GM19193 (cell line): ENCODE measurements around the gene TAC4.

ENCODE experiments used
- POLR2A ChIP-seq: IDR thresholded peaks from 4 replicates; pipeline ENCODE4 v1.6.1; 2011; ENCODE audit not compliant: insufficient read depth, insufficient read length; ENCODE audit errors: extremely low read depth

The TAC4 gene

DNA sequence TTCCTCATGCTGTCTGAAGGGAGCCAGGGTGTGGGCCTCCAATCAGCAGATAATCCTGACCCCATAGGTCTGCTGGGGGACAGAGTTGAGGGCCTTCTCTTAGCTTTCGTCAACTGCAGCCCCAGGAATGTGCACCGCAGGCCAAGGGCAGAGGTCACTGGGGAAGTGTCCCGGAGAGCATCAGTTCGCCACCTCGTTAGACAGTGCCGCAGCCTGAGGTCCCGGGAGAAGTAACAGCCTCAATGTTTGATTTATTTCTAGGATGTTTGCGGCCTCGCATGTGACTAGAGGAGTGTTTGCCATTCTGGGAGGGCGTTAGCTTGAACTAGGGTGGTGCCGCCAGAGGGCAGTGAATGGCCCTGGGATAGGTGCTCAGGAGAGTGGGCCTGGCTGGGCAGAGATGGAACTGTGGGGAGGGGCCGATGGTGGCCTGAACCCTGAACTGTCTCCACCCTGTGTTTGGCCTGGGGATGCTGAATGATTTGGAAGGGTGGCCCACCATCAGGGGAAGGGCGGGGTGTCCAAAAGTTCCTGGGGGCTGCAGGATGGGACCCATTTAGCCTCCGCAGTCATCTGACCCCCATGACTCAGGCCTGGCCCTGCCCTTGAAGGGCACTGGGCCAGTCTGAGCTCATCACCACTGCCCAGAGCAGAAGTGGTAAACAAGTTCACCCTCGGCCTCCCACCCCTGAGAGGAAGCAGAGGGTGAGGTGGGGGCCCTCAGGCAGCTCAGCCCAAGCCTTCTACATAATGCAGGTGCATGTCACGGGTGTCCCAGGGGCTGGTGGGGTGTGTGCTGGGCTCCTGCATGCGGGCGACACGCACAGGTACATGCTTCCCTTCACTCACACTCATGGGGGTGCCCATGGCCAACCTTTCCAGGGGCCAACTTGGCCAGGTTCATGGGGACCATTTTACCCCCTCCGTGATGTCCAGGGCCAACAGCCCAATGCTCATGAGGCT is 12.4 kb upstream of the TAC4 start:
- no peak for TF ChIP-seq POLR2A

DNA sequence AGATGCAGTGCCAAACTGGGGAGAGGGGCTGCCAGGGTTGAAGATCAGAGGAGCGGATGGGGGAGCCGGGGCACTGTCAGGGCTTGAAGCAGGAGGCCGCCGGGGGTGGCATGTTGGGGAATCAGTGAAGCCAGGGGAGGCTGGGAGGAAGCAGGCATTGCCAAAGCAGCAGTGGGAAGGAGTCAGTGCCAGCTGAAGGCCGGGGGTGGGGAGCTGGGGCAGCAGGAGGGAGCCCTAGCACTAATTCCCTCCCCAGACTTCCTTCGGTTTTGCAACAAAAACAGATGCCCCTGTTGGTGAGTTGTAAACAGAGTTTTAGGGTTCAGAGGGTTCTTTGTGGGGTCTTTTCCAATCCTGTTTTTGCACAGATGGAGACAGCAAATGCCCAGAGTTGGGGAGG is 10.9 kb upstream of the TAC4 start:
- no peak for TF ChIP-seq POLR2A

- no peak for TF ChIP-seq POLR2A
These were observed 6.3 kb upstream of the TAC4 start for GRCh38 chr17:49854126-49854525.

DNA sequence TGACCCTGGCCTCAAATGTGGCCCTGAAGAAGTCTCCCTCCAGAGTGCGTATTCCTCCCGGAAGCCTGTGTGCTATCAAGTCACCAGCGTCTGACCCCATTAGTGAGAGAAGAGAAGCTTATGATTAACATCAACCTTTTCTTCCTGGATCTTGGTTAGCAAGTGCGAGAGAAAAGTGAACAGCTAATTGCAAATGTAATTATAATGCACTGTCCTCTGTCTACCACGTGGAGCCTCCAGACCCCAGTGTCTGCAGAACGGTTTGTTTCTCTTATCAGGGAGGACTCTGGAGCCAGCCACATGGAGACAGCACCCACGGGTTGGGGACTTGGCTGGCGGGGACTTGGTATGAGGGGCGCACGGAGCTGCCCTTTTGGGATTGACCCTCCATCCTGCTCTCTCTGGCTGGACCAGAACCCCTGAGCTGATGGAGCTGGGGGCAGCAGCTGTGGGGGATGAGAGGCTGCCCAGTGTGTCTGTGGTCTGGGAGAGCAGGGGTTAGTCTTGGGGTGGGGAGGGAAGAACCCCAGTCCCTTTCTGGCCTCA is 5.7 kb upstream of the TAC4 start:
- TF ChIP-seq POLR2A: no peak

DNA sequence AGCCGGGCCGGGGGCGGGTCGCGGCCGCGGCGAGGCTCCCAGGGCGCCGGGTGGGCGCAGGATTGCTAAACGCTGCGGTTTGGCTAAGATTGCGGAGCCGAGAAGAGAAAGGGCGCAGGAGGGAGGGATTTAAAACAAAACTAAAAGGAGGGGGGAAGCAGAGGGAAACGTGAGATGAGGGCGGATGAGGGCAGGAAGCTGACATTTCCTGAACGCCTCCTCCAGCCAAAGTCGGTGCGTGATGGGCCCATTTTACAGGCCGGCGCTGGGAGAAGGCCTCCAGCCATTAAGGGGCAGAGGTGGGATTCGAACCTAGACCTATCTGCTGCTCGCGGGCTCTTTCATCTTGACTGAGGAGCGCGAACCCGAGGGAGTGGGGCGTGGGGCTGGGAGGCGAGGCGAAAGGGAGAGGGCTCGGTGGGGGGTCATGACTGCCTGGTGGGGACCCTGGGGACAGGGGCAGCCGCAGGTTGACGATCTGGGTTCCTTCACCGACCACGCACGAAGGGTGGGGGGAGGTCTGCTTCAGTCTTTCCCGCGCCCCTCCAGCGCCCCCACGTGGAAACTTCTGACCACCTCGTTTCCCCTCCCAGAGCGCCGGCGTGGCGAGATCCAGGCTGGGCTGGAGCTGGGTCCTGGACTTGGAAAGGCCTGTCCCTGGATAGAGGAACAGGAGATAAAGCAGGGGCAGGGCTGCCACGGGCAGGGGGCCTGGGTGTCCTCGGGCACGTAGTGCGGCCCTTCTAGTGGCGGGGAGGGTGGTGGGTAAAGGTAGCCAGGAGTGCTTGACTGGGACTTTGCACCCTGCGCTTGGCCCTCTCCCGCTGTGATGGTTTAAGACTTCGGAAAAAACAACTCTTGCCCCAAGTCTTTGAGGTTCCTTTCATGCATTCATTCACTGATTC is 3.8 kb upstream of the TAC4 start:
- TF ChIP-seq POLR2A: no peak

GRCh38 chr17:49850772-49851386 is 3.0 kb upstream of the TAC4 start:
- TF ChIP-seq POLR2A: no peak

- TF ChIP-seq POLR2A: no peak
These were observed 2.3 kb upstream of the TAC4 start for GRCh38 chr17:49850218-49850610.

GRCh38 chr17:49848739-49849138 is 870 bp upstream of the TAC4 start:
- no peak for TF ChIP-seq POLR2A

DNA sequence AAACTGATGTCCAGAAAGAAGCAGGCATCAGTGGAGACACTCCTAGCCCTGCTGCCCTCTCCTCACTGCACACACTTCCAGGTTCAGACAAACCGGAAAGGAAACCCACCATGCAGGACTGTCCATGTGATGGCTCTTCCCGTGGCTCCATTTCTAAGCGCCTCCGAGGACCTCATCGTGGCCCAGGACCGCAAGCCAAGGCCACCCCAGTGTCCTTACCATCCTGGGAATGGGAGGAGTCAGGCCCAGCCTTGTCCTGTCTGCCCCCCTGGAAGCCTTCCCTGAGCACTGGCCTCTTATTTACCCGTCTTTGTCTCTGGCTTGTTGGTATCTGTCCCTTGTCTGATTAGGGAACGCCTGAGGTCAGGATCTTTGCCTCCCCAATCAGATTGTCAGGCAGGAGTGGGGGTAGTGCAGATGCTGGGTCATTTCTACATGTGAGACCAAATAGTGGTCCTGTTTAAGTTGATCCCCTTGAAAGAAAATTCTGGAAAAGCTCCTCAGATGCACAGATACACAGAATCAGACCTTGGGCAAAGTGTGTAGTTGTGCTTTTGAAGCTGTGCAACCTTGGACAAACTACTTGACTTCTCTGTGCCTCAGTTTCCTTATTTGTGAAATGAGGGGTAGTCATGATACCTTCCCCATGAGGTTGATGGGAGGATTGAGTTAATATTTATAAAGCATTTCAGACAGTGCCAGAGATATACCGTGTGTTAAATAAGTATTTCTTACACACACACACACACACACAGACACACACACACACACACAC is 744 bp downstream of the TAC4 start:
- no peak for TF ChIP-seq POLR2A

DNA sequence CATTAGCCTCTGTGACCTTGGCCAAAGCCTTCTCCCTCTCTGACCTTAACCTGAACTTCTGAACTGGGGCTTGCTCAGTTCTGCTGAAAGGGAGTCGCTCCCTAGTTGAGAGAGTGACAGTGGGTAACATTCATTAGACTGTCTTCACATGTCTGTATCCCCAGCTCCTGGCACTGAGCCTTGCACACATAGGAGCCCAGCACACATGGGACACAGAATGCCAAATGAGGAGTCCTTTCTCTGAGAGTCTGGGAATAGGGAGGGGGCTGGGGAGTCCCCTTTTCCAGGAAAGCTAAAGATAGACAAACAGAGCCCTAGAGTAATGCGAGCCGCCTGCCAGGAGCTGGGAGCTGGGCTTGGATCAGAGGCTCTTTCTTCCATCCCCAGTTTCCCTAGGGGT is 2.5 kb downstream of the TAC4 start:
- no peak for TF ChIP-seq POLR2A

GRCh38 chr17:49843774-49844350 is 4.0 kb downstream of the TAC4 start:
- no peak for TF ChIP-seq POLR2A

DNA sequence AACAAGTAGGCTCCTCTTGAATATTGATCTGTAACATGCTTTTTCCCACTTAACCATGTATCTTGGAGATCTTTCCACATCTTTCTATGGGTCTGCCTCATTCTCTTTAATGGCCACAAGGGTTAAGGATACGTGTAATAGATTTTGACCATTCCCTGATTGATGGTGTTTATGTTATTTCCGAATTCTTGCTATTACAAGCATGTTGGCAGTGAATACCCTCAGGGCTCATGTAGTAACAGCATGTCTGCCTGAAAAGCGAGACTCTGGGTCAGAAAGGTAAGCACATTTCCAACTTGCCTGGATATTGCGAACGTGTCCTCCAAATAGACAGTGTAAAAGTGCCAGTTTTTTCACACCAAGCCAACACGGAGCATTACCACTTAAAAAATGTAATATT is 5.0 kb downstream of the TAC4 start:
- TF ChIP-seq POLR2A: no peak

DNA sequence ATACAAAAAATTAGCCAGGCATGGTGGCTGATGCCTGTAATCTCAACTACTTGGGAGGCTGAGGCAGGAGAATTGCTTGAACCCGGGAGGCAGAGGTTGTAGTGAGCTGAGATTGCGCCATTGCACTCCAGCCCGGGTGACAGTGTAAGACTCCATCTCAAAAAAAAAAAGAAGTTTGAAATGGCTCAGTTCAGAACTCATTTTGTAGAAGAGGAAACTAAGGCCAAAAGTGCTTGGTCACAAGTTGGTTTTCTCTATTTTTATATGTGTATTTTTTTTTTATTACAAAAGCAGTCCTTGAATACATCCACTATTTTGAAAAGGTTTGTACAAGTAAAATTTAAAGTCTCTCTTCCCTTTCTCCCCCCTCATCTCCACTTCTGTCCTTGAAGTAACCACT is 5.5 kb downstream of the TAC4 start:
- no peak for TF ChIP-seq POLR2A

DNA sequence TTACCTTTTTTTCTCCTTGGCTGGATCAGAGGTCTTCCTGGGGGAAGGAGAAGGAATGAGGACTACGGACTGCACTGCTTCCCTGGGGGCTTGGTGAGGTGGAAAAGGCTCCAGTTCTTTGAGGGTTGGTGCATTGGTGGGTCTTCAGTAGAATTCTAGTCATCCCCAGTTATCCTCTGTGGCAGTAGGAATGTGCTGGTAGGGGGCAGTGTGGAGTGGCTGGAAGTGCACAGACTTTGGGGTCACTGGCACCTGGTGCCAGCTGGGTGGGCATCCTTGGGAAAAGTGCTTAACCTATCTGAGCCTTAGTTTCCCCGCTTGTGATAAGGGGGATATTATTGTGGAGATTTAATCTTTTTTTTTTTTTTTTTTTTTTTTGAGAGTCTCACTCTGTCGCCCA is 6.3 kb downstream of the TAC4 start:
- TF ChIP-seq POLR2A: no peak
